Measurements from ENCODE around the gene TSPAN18.

The TSPAN18 gene

GRCh38 chr11:44829838-44830237 lies 103.1 kb downstream of the TSPAN18 start:
- Histone ChIP-seq H2AFZ (ENCODE audit: low read depth, low read length) (no peak overlapping the region), H3K9ac (ENCODE audit: low read length) (no peak overlapping the region), H3K23ac (ENCODE audit: low read length in 2 of 2) (no peak overlapping the region), H2BK120ac (ENCODE audit: low read depth, low read length) (no peak overlapping the region), H3K18ac (ENCODE audit: low read depth in 1 of 2, low read length in 2 of 2) (no peak overlapping the region), H4K8ac (ENCODE audit: low read length) (no peak overlapping the region), H4K91ac (ENCODE audit: low read length) (no peak overlapping the region), H3K27ac (ENCODE audit: low read length, poor library complexity, severe bottlenecking) (no peak overlapping the region), H3K79me1 (replicated peaks; ENCODE audit: low read length, poor library complexity, severe bottlenecking) (no peaks in the 10 kb centered on the region), H2BK12ac (ENCODE audit: low read length in 2 of 2) (no peak overlapping the region), H3K9me3 (ENCODE audit: control insufficient read depth, low read length) (no peaks in the 10 kb centered on the region), H3K4me2 (ENCODE audit: low read length, poor library complexity, severe bottlenecking) (no peak overlapping the region), H3K4ac (ENCODE audit: low read depth in 1 of 2, low read length in 2 of 2) (no peak overlapping the region), H2BK15ac (ENCODE audit: low read depth, poor library complexity, severe bottlenecking) (no peak overlapping the region), H3K36me3 (ENCODE audit: control insufficient read depth in 1 of 2, insufficient read depth in 2 of 2, low read depth in 1 of 2, low read length in 2 of 2) (no peaks in the 10 kb centered on the region), H3K14ac (ENCODE audit: low read length in 2 of 2) (no peak overlapping the region), H3K4me3 (ENCODE audit: insufficient read depth in 1 of 2, low read depth in 1 of 2, low read length in 2 of 2) (no peak overlapping the region), H2AK5ac (ENCODE audit: low read length, severe bottlenecking) (no peak overlapping the region), H2BK5ac (ENCODE audit: low read depth, low read length, poor library complexity, severe bottlenecking) (no peak overlapping the region), H3K4me1 (ENCODE audit: control insufficient read depth, insufficient read depth, low read depth, low read length) (no peaks in the 10 kb centered on the region), H3K27me3 (ENCODE audit: control insufficient read depth in 1 of 2, insufficient read depth in 1 of 2, low read length in 2 of 2) (peaks cover 53 to 58% of the 10 kb centered on the region in 2 experiments)
- 88% methylated on average over 2 of the region's 2 CpGs for WGBS
- no peak for DNase-seq

- Histone ChIP-seq H3K4me2 (ENCODE audit: low read length, poor library complexity, severe bottlenecking) (no peak overlapping the region), H4K8ac (ENCODE audit: low read length) (no peak overlapping the region), H3K4ac (ENCODE audit: low read depth in 1 of 2, low read length in 2 of 2) (no peak overlapping the region), H2BK5ac (ENCODE audit: low read depth, low read length, poor library complexity, severe bottlenecking) (no peak overlapping the region), H3K9me3 (ENCODE audit: control insufficient read depth, low read length) (no peaks in the 10 kb centered on the region), H3K4me1 (ENCODE audit: control insufficient read depth, insufficient read depth, low read depth, low read length) (no peaks in the 10 kb centered on the region), H3K27ac (ENCODE audit: low read length, poor library complexity, severe bottlenecking) (no peak overlapping the region), H2AFZ (ENCODE audit: low read depth, low read length) (no peak overlapping the region), H3K14ac (ENCODE audit: low read length in 2 of 2) (no peak overlapping the region), H4K91ac (ENCODE audit: low read length) (no peak overlapping the region), H2BK120ac (ENCODE audit: low read depth, low read length) (no peak overlapping the region), H3K79me1 (replicated peaks; ENCODE audit: low read length, poor library complexity, severe bottlenecking) (no peaks in the 10 kb centered on the region), H3K36me3 (ENCODE audit: control insufficient read depth in 1 of 2, insufficient read depth in 2 of 2, low read depth in 1 of 2, low read length in 2 of 2) (no peaks in the 10 kb centered on the region), H3K23ac (ENCODE audit: low read length in 2 of 2) (no peak overlapping the region), H2AK5ac (ENCODE audit: low read length, severe bottlenecking) (no peak overlapping the region), H2BK15ac (ENCODE audit: low read depth, poor library complexity, severe bottlenecking) (no peak overlapping the region), H3K9ac (ENCODE audit: low read length) (no peak overlapping the region), H3K27me3 (ENCODE audit: control insufficient read depth in 1 of 2, insufficient read depth in 1 of 2, low read length in 2 of 2) (peaks cover 51 to 56% of the 10 kb centered on the region in 2 experiments), H3K18ac (ENCODE audit: low read depth in 1 of 2, low read length in 2 of 2) (no peak overlapping the region), H2BK12ac (ENCODE audit: low read length in 2 of 2) (no peak overlapping the region), H3K4me3 (ENCODE audit: insufficient read depth in 1 of 2, low read depth in 1 of 2, low read length in 2 of 2) (no peak overlapping the region)
- DNase-seq, result no peak
- 93% methylated on average over 6 of the region's 10 CpGs for WGBS
Measured at GRCh38 chr11:44831605-44832394, 105.0 kb downstream of the TSPAN18 start.

- H3K27ac ChIP-seq (ENCODE audit: low read length, poor library complexity, severe bottlenecking), result no peak overlapping the region
- no peak overlapping the region for H2AFZ ChIP-seq (ENCODE audit: low read depth, low read length)
- H3K4me2 ChIP-seq (ENCODE audit: low read length, poor library complexity, severe bottlenecking), result no peak overlapping the region
- no peak overlapping the region for H2BK120ac ChIP-seq (ENCODE audit: low read depth, low read length)
- no peaks in the 10 kb centered on the region for H3K79me1 ChIP-seq (replicated peaks; ENCODE audit: low read length, poor library complexity, severe bottlenecking)
- peaks cover 51 to 55% of the 10 kb centered on the region in 2 experiments for H3K27me3 ChIP-seq (ENCODE audit: control insufficient read depth in 1 of 2, insufficient read depth in 1 of 2, low read length in 2 of 2)
- no peaks in the 10 kb centered on the region for H3K36me3 ChIP-seq (ENCODE audit: control insufficient read depth in 1 of 2, insufficient read depth in 2 of 2, low read depth in 1 of 2, low read length in 2 of 2)
- WGBS, result 93% methylated on average over 10 of the region's 10 CpGs
- no peak overlapping the region for H2AK5ac ChIP-seq (ENCODE audit: low read length, severe bottlenecking)
- H3K4ac ChIP-seq (ENCODE audit: low read depth in 1 of 2, low read length in 2 of 2), result no peak overlapping the region
- H3K23ac ChIP-seq (ENCODE audit: low read length in 2 of 2), result no peak overlapping the region
- H2BK5ac ChIP-seq (ENCODE audit: low read depth, low read length, poor library complexity, severe bottlenecking), result no peak overlapping the region
- no peaks in the 10 kb centered on the region for H3K4me1 ChIP-seq (ENCODE audit: control insufficient read depth, insufficient read depth, low read depth, low read length)
- DNase-seq, result no peak
- H3K14ac ChIP-seq (ENCODE audit: low read length in 2 of 2), result no peak overlapping the region
- no peaks in the 10 kb centered on the region for H3K9me3 ChIP-seq (ENCODE audit: control insufficient read depth, low read length)
- H4K91ac ChIP-seq (ENCODE audit: low read length), result no peak overlapping the region
- H4K8ac ChIP-seq (ENCODE audit: low read length), result no peak overlapping the region
- no peak overlapping the region for H3K18ac ChIP-seq (ENCODE audit: low read depth in 1 of 2, low read length in 2 of 2)
- H2BK15ac ChIP-seq (ENCODE audit: low read depth, poor library complexity, severe bottlenecking), result no peak overlapping the region
- no peak overlapping the region for H3K4me3 ChIP-seq (ENCODE audit: insufficient read depth in 1 of 2, low read depth in 1 of 2, low read length in 2 of 2)
- no peak overlapping the region for H2BK12ac ChIP-seq (ENCODE audit: low read length in 2 of 2)
- H3K9ac ChIP-seq (ENCODE audit: low read length), result no peak overlapping the region
Measured at GRCh38 chr11:44832452-44832851, 105.7 kb downstream of the TSPAN18 start.

GRCh38 chr11:44833221-44833876 lies 106.6 kb downstream of the TSPAN18 start:
- Histone ChIP-seq H2BK15ac (ENCODE audit: low read depth, poor library complexity, severe bottlenecking) (no peak overlapping the region), H2BK120ac (ENCODE audit: low read depth, low read length) (no peak overlapping the region), H2AFZ (ENCODE audit: low read depth, low read length) (no peak overlapping the region), H2BK5ac (ENCODE audit: low read depth, low read length, poor library complexity, severe bottlenecking) (no peak overlapping the region), H3K9ac (ENCODE audit: low read length) (no peak overlapping the region), H3K79me1 (replicated peaks; ENCODE audit: low read length, poor library complexity, severe bottlenecking) (no peaks in the 10 kb centered on the region), H3K14ac (ENCODE audit: low read length in 2 of 2) (no peak overlapping the region), H3K4ac (ENCODE audit: low read depth in 1 of 2, low read length in 2 of 2) (no peak overlapping the region), H2BK12ac (ENCODE audit: low read length in 2 of 2) (no peak overlapping the region), H4K91ac (ENCODE audit: low read length) (no peak overlapping the region), H3K4me3 (ENCODE audit: insufficient read depth in 1 of 2, low read depth in 1 of 2, low read length in 2 of 2) (no peak overlapping the region), H4K8ac (ENCODE audit: low read length) (no peak overlapping the region), H3K9me3 (ENCODE audit: control insufficient read depth, low read length) (no peaks in the 10 kb centered on the region), H2AK5ac (ENCODE audit: low read length, severe bottlenecking) (no peak overlapping the region), H3K4me1 (ENCODE audit: control insufficient read depth, insufficient read depth, low read depth, low read length) (no peaks in the 10 kb centered on the region), H3K36me3 (ENCODE audit: control insufficient read depth in 1 of 2, insufficient read depth in 2 of 2, low read depth in 1 of 2, low read length in 2 of 2) (no peaks in the 10 kb centered on the region), H3K27me3 (ENCODE audit: control insufficient read depth in 1 of 2, insufficient read depth in 1 of 2, low read length in 2 of 2) (peaks cover 44 to 47% of the 10 kb centered on the region in 2 experiments), H3K27ac (ENCODE audit: low read length, poor library complexity, severe bottlenecking) (no peak overlapping the region), H3K4me2 (ENCODE audit: low read length, poor library complexity, severe bottlenecking) (no peak overlapping the region), H3K23ac (ENCODE audit: low read length in 2 of 2) (no peak overlapping the region), H3K18ac (ENCODE audit: low read depth in 1 of 2, low read length in 2 of 2) (no peak overlapping the region)
- no peak for DNase-seq
- WGBS, result 77% methylated on average over 5 of the region's 6 CpGs

Data from mesenchymal stem cell (in vitro differentiated cells and primary cell).